H1 (cell line): ENCODE measurements around the gene GCH1. TPM values are rescaled to one million over a fixed set of nuclear protein-coding genes. Genes with fewer than 3 reads are reported as not detected.

Experiments
- CTCF ChIA-PET: fragments of 300-600 bp; sonication (Branson Sonifier 250); formaldehyde crosslinking; loops from one replicate; lab custom pipeline; 2021; ENCODE audit not compliant: partially characterized antibody; lab: Charles Lee
- POLR2A ChIA-PET: fragments of 300-600 bp; sonication (Branson Sonifier 250); formaldehyde crosslinking; loops from one replicate; lab custom pipeline; 2021; ENCODE audit warnings: inconsistent platforms; ENCODE audit not compliant: partially characterized antibody; lab: Charles Lee
- DNase-seq, 2 experiments: peaks; one replicate each; pipeline versions ENCODE4 v3.0.0 to v3.0.0-alpha.2; 2010 to 2022; ENCODE audit warnings: low spot score in 2 of 2, low read depth in 1 of 2, mixed read lengths in 1 of 2
- FAIRE-seq: peaks from 2 replicates; lab custom pipeline; 2011; peaks lifted over from hg19 to GRCh38; lab: Jason Lieb, UNC
- H2AFZ ChIP-seq: 2 replicates; pipeline ENCODE4 v1.8.1; 2012; ENCODE audit warnings: low read length, inconsistent platforms
- H2AK5ac ChIP-seq: 2 replicates; pipeline ENCODE4 v1.6.1; 2013; ENCODE audit warnings: low read depth, low read length
- H2BK120ac ChIP-seq: replicated peaks from 2 replicates; pipeline ENCODE3; 2013; ENCODE audit warnings: low read depth, low read length, inconsistent platforms
- H2BK12ac ChIP-seq: 2 replicates; pipeline ENCODE4 v1.6.1; 2013; ENCODE audit warnings: low read depth, low read length
- H2BK15ac ChIP-seq: 2 replicates; pipeline ENCODE4 v1.6.1; 2013; ENCODE audit warnings: low read length
- H2BK20ac ChIP-seq: 2 replicates; pipeline ENCODE4 v1.6.1; 2013; ENCODE audit warnings: low read length
- H2BK5ac ChIP-seq: 2 replicates; pipeline ENCODE4 v1.6.1; 2013; ENCODE audit warnings: low read depth, low read length
- H3K14ac ChIP-seq: 2 replicates; pipeline ENCODE4 v1.6.1; 2013; ENCODE audit warnings: inconsistent platforms; ENCODE audit not compliant: insufficient read length
- H3K18ac ChIP-seq: 2 replicates; pipeline ENCODE4 v1.6.1; 2013; ENCODE audit warnings: low read length; ENCODE audit errors: extremely low read depth
- H3K23ac ChIP-seq: 2 replicates; pipeline ENCODE4 v1.6.1; 2013; ENCODE audit warnings: inconsistent platforms; ENCODE audit not compliant: insufficient read length
- H3K23me2 ChIP-seq: 2 replicates; pipeline ENCODE4 v1.6.1; 2013; ENCODE audit warnings: low read depth, low read length
- H3K27ac ChIP-seq: 2 replicates; pipeline ENCODE4 v1.6.1; 2011; ENCODE audit warnings: low read depth, low read length, inconsistent platforms
- H3K27me3 ChIP-seq, 4 experiments: replicated peaks in 1 of 4; 1 replicate in 1 of 4; 2 replicates in 3 of 4; pipeline versions ENCODE4 v1.6.1 to v1.8.1; 2011 to 2013; ENCODE audit warnings: low read length in 3 of 4, mild to moderate bottlenecking in 3 of 4, inconsistent platforms in 2 of 4, mixed read lengths in 2 of 4, moderate library complexity in 1 of 4; ENCODE audit not compliant: control insufficient read depth in 3 of 4, insufficient read depth in 3 of 4; ENCODE audit errors: extremely low read depth in 1 of 4
- H3K36me3 ChIP-seq, 4 experiments: 2 replicates each; pipeline versions ENCODE4 v1.6.1 to v1.8.1; 2011 to 2013; ENCODE audit warnings: mild to moderate bottlenecking in 4 of 4, low read length in 3 of 4, moderate library complexity in 2 of 4, control low read depth in 1 of 4, inconsistent platforms in 1 of 4; ENCODE audit not compliant: insufficient read depth in 4 of 4, control insufficient read depth in 2 of 4
- H3K4ac ChIP-seq: replicated peaks from 2 replicates; pipeline ENCODE3; 2013; ENCODE audit warnings: low read length, low read depth, mixed read lengths, inconsistent platforms; ENCODE audit not compliant: insufficient read length
- H3K4me1 ChIP-seq, 4 experiments: replicated peaks in 1 of 4; 1 replicate in 1 of 4; 2 replicates in 3 of 4; pipeline versions ENCODE4 v1.6.1 to v1.8.1; 2011 to 2013; ENCODE audit warnings: low read length in 3 of 4, inconsistent platforms in 2 of 4, mixed read lengths in 1 of 4; ENCODE audit not compliant: insufficient read depth in 4 of 4, control insufficient read depth in 3 of 4
- H3K4me2 ChIP-seq, 2 experiments: 2 replicates each; pipeline versions ENCODE4 v1.6.1 to v1.8.1; 2011 to 2013; ENCODE audit warnings: low read depth in 2 of 2, low read length in 2 of 2, control low read depth in 1 of 2, inconsistent platforms in 1 of 2, mild to moderate bottlenecking in 1 of 2; ENCODE audit not compliant: insufficient read depth in 1 of 2
- H3K4me3 ChIP-seq, 4 experiments: fragments of 200-600, 300-600 bp in 1 of 4; sonication (generic), shearing (Covaris generic), sonication (Bioruptor Twin) in 1 of 4; 2 replicates each; pipeline versions ENCODE4 v1.5.1 to v1.8.1; 2011 to 2016; ENCODE audit warnings: low read length in 4 of 4, low read depth in 3 of 4, control low read depth in 2 of 4, inconsistent platforms in 2 of 4, mild to moderate bottlenecking in 2 of 4, mixed read lengths in 1 of 4, moderate library complexity in 1 of 4; ENCODE audit not compliant: insufficient read depth in 2 of 4; ENCODE audit errors: extremely low read depth in 1 of 4
- H3K56ac ChIP-seq: replicated peaks from 2 replicates; pipeline ENCODE3; 2013; ENCODE audit warnings: low read depth, mild to moderate bottlenecking, mixed read lengths, low read length, inconsistent platforms; ENCODE audit not compliant: insufficient read length
- H3K79me1 ChIP-seq: 2 replicates; pipeline ENCODE4 v1.6.1; 2013; ENCODE audit warnings: low read depth, low read length, control low read depth
- H3K79me2 ChIP-seq, 2 experiments: 2 replicates each; pipeline versions ENCODE4 v1.6.1 to v1.8.1; 2012 to 2013; ENCODE audit warnings: low read length in 2 of 2, mild to moderate bottlenecking in 2 of 2, inconsistent platforms in 1 of 2; ENCODE audit not compliant: insufficient read depth in 2 of 2, control insufficient read depth in 1 of 2
- H3K9ac ChIP-seq, 4 experiments: replicated peaks in 1 of 4; 1 replicate in 1 of 4; 2 replicates in 3 of 4; pipeline versions ENCODE4 v1.6.1 to v1.8.1; 2011 to 2013; ENCODE audit warnings: low read depth in 3 of 4, low read length in 3 of 4, control low read depth in 2 of 4, mild to moderate bottlenecking in 2 of 4, moderate library complexity in 2 of 4, inconsistent platforms in 1 of 4; ENCODE audit errors: extremely low read depth in 1 of 4
- H3K9me3 ChIP-seq, 2 experiments: 2 replicates each; pipeline versions ENCODE4 v1.6.1 to v1.8.1; 2012 to 2013; ENCODE audit warnings: mild to moderate bottlenecking in 2 of 2, moderate library complexity in 2 of 2, control low read depth in 1 of 2, inconsistent platforms in 1 of 2, low read depth in 1 of 2, low read length in 1 of 2, mixed read lengths in 1 of 2; ENCODE audit not compliant: insufficient read depth in 2 of 2
- H4K20me1 ChIP-seq, 2 experiments: replicated peaks in 1 of 2; 2 replicates each; pipeline versions ENCODE3 to v1.8.1; 2011 to 2013; ENCODE audit warnings: inconsistent platforms in 2 of 2, low read length in 2 of 2, mild to moderate bottlenecking in 1 of 2; ENCODE audit not compliant: insufficient read depth in 2 of 2, control insufficient read depth in 1 of 2
- H4K5ac ChIP-seq: 2 replicates; pipeline ENCODE4 v1.6.1; 2013; ENCODE audit warnings: low read length, low read depth, mixed read lengths, inconsistent platforms; ENCODE audit not compliant: insufficient read length
- H4K8ac ChIP-seq: 2 replicates; pipeline ENCODE4 v1.8.0; 2013; ENCODE audit warnings: mild to moderate bottlenecking, moderate library complexity, low read length, inconsistent platforms; ENCODE audit not compliant: insufficient read depth; ENCODE audit errors: extremely low read depth
- H4K91ac ChIP-seq: replicated peaks from 2 replicates; pipeline ENCODE3; 2013; ENCODE audit warnings: low read length, mixed read lengths, inconsistent platforms; ENCODE audit not compliant: insufficient read length
- BCL11A ChIP-seq, 2 experiments: IDR thresholded peaks; one replicate each; pipeline ENCODE4 v1.6.1; 2011; ENCODE audit warnings: low read depth in 2 of 2, low read length in 2 of 2, mild to moderate bottlenecking in 2 of 2
- CBX8 ChIP-seq: fragments of 300-800, 300-1000 bp; sonication (generic); IDR thresholded peaks from 2 replicates; pipeline ENCODE4 v1.7.1; 2016; ENCODE audit warnings: low read depth, low read length, borderline replicate concordance
- EP300 ChIP-seq, 2 experiments: IDR thresholded peaks; 1 replicate in 1 of 2; 2 replicates in 1 of 2; pipeline ENCODE4 v1.6.1; 2011 to 2012; ENCODE audit warnings: low read depth in 2 of 2, low read length in 2 of 2, mild to moderate bottlenecking in 2 of 2, borderline replicate concordance in 1 of 2, inconsistent platforms in 1 of 2, moderate library complexity in 1 of 2
- HDAC2 ChIP-seq, 2 experiments: fragments of 300-600 bp in 1 of 2; sonication (generic) in 1 of 2; IDR thresholded peaks; 2 replicates each; pipeline ENCODE4 v1.6.1; 2011 to 2012; ENCODE audit warnings: low read depth in 2 of 2, low read length in 2 of 2, mild to moderate bottlenecking in 2 of 2, moderate library complexity in 2 of 2, borderline replicate concordance in 1 of 2, inconsistent platforms in 1 of 2
- POU5F1 ChIP-seq: IDR thresholded peaks from 2 replicates; pipeline ENCODE4 v1.6.1; 2011; ENCODE audit warnings: low read depth, mild to moderate bottlenecking, low read length, moderate library complexity
- SIN3A ChIP-seq, 2 experiments: IDR thresholded peaks in 1 of 2; conservative IDR thresholded peaks in 1 of 2; 2 replicates each; pipeline ENCODE4 v1.6.1; 2011 to 2012; ENCODE audit warnings: low read length in 2 of 2, improper control_type of control experiment in 1 of 2, low read depth in 1 of 2, mild to moderate bottlenecking in 1 of 2
- SIX5 ChIP-seq: IDR thresholded peaks from 2 replicates; pipeline ENCODE4 v1.6.1; 2011; ENCODE audit warnings: mild to moderate bottlenecking, low read depth, low read length
- ZNF274 ChIP-seq: IDR thresholded peaks from 2 replicates; pipeline ENCODE4 v1.7.0; 2012; ENCODE audit warnings: low read length, borderline replicate concordance; ENCODE audit errors: extremely low read depth
- WGBS, 2 experiments: shearing (Covaris generic) in 1 of 2; methylation state at CpG; one replicate each; pipeline versions ENCODE4 v1.1.6 to v1.1.7; 2013 to 2015; ENCODE audit warnings: low lambda C conversion rate in 2 of 2, mixed read lengths in 2 of 2, inconsistent platforms in 1 of 2, low coverage in 1 of 2, missing lambda C conversion rate in 1 of 2; ENCODE audit not compliant: insufficient replicate concordance in 2 of 2, insufficient coverage in 1 of 2, insufficient read length in 1 of 2; ENCODE audit errors: extremely low coverage in 1 of 2, missing lambda C conversion rate in 1 of 2; 5-methylcytosine and 5-hydroxymethylcytosine counted together
- polyA plus RNA-seq, 7 experiments: library from polyadenylated mRNA; depleted of rRNA in 3 of 7; stranded (reverse) in 5 of 7; unstranded in 2 of 7; fragments of >200 nt in 5 of 7; fragments of 200-250 nt in 2 of 7; gene quantifications; 1 replicate in 5 of 7; 2 replicates in 1 of 7; 4 replicates in 1 of 7; pipeline versions ENCODE4 v1.2.1 to v1.2.3, GENCODE V29; 2011 to 2013; ENCODE audit warnings: missing spikeins in 2 of 7, mixed read lengths in 2 of 7
- total RNA-seq: library from RNA; stranded (reverse); fragmentation: NEBNext Ultra II Directional; extraction: Animal tissue kit (Norgen Biotek cat#: 25700); gene quantifications from 2 replicates; pipeline ENCODE4 v1.2.1, GENCODE V29; 2021
- TF ChIP-seq, protein P1 (sequence below): IDR thresholded peaks from 2 replicates; pipeline ENCODE4 v1.6.1; 2012; ENCODE audit warnings: low read length, inconsistent platforms
- TF ChIP-seq, protein P2 (sequence below): IDR thresholded peaks from 2 replicates; pipeline ENCODE4 v1.6.1; 2011; ENCODE audit warnings: low read depth, mild to moderate bottlenecking, low read length; ENCODE audit not compliant: insufficient read depth

Gene GCH1
- total and polyA plus RNA-seq, 2 of the 8 experiments (the other 6 are each of a cell fraction or from before 2014, with no cell fraction given), result 7.3 to 7.9 TPM

DNA sequence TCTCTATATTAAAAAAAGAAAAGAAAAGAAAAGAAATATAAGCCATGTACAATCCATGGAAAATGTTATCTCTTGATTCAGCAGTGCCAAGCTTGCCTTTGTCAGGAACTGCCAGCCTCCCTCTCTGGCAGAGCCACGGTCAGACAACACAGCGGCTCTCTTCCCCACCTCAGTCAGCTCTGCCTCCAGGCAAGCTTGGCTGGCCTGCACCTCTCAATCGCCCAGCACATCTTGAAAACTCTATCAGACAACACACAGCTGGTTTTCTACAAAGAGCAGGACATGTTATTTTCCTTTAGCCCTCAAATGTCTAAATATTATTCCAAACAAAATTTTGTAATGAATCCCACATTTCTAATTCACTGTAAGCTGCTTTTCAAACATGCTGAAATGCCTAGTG is 20.0 kb upstream of the GCH1 start:
- CTCF ChIA-PET, result interaction anchor here (1.4 kb wide), 1 partner anchor 19 kb away, joined by 4 read pairs; no protein-coding TSS in a partner anchor
- H3K18ac ChIP-seq, result no peak overlapping the region
- no peak overlapping the region for H3K4me2 ChIP-seq
- WGBS, 2 experiments, result 80% methylated on average over 3 of the region's 3 CpGs; no CpG with 5 or more reads in 1 of the 2 experiments
- no peak overlapping the region for H2BK120ac ChIP-seq
- H4K5ac ChIP-seq, result no peak overlapping the region
- H3K23me2 ChIP-seq, result no peaks in the 10 kb centered on the region
- FAIRE-seq, result no peak
- no peaks in the 10 kb centered on the region for H4K20me1 ChIP-seq
- no peak overlapping the region for H3K23ac ChIP-seq
- no peak overlapping the region for H3K14ac ChIP-seq
- H2BK15ac ChIP-seq, result no peak overlapping the region
- no peaks in the 10 kb centered on the region for H3K79me2 ChIP-seq
- no peak for DNase-seq
- POLR2A ChIA-PET, result interaction anchor here (1.3 kb wide), 1 partner anchor 20 kb away, joined by 5 read pairs; the partner anchor contains the start of gene GCH1
- H2BK12ac ChIP-seq, result no peak overlapping the region
- H3K79me1 ChIP-seq, result no peaks in the 10 kb centered on the region
- no peaks in the 10 kb centered on the region for H3K4me1 ChIP-seq
- no peak overlapping the region for H4K8ac ChIP-seq
- no peak overlapping the region for H3K4me3 ChIP-seq
- no peak overlapping the region for H4K91ac ChIP-seq
- no peak overlapping the region for H3K4ac ChIP-seq
- H2AFZ ChIP-seq, result no peak overlapping the region
- H3K27me3 ChIP-seq, result no peaks in the 10 kb centered on the region
- H2BK5ac ChIP-seq, result no peak overlapping the region
- no peak overlapping the region for H2AK5ac ChIP-seq
- H3K56ac ChIP-seq, result no peak overlapping the region
- H3K27ac ChIP-seq, result no peak overlapping the region
- no peak overlapping the region for H3K9ac ChIP-seq
- H3K36me3 ChIP-seq, result no peaks in the 10 kb centered on the region
- no peaks in the 10 kb centered on the region for H3K9me3 ChIP-seq
- no peak overlapping the region for H2BK20ac ChIP-seq
- TF ChIP-seq HDAC2 (IDR thresholded peaks at IDR 0.05; ENCODE audit: borderline replicate concordance in 1 of 2, low read depth in 2 of 2, low read length in 2 of 2) (no peak), BCL11A (IDR thresholded peaks at IDR 0.05; ENCODE audit: low read depth in 2 of 2, low read length in 2 of 2) (no peak), ZNF274 (no peak), SIN3A (conservative IDR thresholded peaks at IDR 0.05 in 1 of 2, IDR thresholded peaks at IDR 0.05 in 1 of 2; ENCODE audit: low read depth in 1 of 2, low read length in 2 of 2) (no peak), POU5F1 (no peak), SIX5 (no peak), EP300 (IDR thresholded peaks at IDR 0.05; ENCODE audit: borderline replicate concordance in 1 of 2, low read depth in 2 of 2, low read length in 2 of 2) (no peak), CBX8 (no peak)
- TF ChIP-seq, protein P1, sequence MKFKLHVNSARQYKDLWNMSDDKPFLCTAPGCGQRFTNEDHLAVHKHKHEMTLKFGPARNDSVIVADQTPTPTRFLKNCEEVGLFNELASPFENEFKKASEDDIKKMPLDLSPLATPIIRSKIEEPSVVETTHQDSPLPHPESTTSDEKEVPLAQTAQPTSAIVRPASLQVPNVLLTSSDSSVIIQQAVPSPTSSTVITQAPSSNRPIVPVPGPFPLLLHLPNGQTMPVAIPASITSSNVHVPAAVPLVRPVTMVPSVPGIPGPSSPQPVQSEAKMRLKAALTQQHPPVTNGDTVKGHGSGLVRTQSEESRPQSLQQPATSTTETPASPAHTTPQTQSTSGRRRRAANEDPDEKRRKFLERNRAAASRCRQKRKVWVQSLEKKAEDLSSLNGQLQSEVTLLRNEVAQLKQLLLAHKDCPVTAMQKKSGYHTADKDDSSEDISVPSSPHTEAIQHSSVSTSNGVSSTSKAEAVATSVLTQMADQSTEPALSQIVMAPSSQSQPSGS, result no peak
- TF ChIP-seq, protein P2, sequence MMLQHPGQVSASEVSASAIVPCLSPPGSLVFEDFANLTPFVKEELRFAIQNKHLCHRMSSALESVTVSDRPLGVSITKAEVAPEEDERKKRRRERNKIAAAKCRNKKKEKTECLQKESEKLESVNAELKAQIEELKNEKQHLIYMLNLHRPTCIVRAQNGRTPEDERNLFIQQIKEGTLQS, result no peak
